ENCODE results near the gene TRIM38.
A peak's percentile ranks its signal among the peaks of the same experiment; 100 is the strongest.

TRIM38 gene

DNA sequence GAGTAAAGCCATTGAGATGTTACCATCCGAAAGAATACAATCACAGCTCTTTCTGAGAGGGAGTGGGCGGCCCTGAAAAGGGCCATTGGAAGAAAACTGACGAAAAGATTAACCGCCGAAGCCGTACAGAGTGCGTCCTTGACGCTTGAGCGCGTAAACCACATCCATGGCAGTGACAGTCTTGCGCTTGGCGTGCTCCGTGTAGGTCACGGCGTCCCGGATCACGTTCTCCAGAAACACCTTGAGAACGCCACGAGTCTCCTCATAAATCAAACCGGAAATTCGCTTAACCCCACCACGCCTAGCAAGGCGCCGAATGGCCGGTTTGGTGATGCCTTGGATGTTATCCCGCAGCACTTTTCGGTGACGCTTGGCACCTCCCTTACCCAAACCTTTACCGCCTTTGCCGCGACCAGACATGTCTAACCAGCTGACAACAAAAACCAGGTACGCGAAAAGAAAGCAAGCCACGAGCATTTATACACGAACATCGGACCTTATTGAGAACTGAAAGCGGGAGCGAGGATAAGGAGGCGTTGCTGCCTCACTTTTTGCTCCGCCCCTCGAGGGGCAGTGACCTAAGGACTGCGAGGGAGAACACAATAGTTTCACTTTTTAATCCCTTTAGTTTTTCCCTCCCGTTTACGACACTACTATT is 64.4 kb downstream of the TRIM38 start (continued):
- 0 out of 2 replicates have a peak, but pooled peaks have one; percentile 64 for TF ChIP-seq ZBTB21 (tag by site-specific recombination; IDR thresholded peaks at IDR 0.05)
- no peak for TF ChIP-seq ZNF19 (tag by site-specific recombination; IDR thresholded peaks at IDR 0.05; ENCODE audit: low read depth)
- TF ChIP-seq ZNF548 (tag by site-specific recombination; IDR thresholded peaks at IDR 0.05): no peak
- peak; percentile 80; the same call in 1 of the 2 replicates for TF ChIP-seq ZNF394 (tag by site-specific recombination; IDR thresholded peaks at IDR 0.05; ENCODE audit: borderline replicate concordance)
- TF ChIP-seq AEBP2 (tag by site-specific recombination; IDR thresholded peaks at IDR 0.05; ENCODE audit: borderline replicate concordance): no peak
- TF ChIP-seq HOXD13 (CRISPR knock-in tag; IDR thresholded peaks at IDR 0.05; ENCODE audit: borderline replicate concordance): peak; percentile 65; the same call in 1 of the 2 replicates
- no peak for TF ChIP-seq ZNF16 (tag by site-specific recombination; IDR thresholded peaks at IDR 0.05; ENCODE audit: low read depth)
- no peak for TF ChIP-seq ZNF426 (tag by site-specific recombination; IDR thresholded peaks at IDR 0.05)
- peak; percentile 83 for TF ChIP-seq ZSCAN30 (tag by site-specific recombination; IDR thresholded peaks at IDR 0.05)
- peak; percentile 99 for TF ChIP-seq ZNF501 (tag by site-specific recombination; IDR thresholded peaks at IDR 0.05)
- TF ChIP-seq WT1 (tag by site-specific recombination; IDR thresholded peaks at IDR 0.05): peak; percentile 86
- no peak for TF ChIP-seq ZNF791 (tag by site-specific recombination; IDR thresholded peaks at IDR 0.05)
- TF ChIP-seq PRDM2 (tag by site-specific recombination; IDR thresholded peaks at IDR 0.05; ENCODE audit: borderline replicate concordance): no peak
- no peak for TF ChIP-seq GLIS2 (tag by site-specific recombination; IDR thresholded peaks at IDR 0.05)
- TF ChIP-seq ZNF626 (tag by site-specific recombination; IDR thresholded peaks at IDR 0.05): no peak
- TF ChIP-seq ZNF585B (tag by site-specific recombination; IDR thresholded peaks at IDR 0.05): no peak
- no peak for TF ChIP-seq ZNF560 (tag by site-specific recombination; IDR thresholded peaks at IDR 0.05; ENCODE audit: borderline replicate concordance)
- TF ChIP-seq, protein P1, sequence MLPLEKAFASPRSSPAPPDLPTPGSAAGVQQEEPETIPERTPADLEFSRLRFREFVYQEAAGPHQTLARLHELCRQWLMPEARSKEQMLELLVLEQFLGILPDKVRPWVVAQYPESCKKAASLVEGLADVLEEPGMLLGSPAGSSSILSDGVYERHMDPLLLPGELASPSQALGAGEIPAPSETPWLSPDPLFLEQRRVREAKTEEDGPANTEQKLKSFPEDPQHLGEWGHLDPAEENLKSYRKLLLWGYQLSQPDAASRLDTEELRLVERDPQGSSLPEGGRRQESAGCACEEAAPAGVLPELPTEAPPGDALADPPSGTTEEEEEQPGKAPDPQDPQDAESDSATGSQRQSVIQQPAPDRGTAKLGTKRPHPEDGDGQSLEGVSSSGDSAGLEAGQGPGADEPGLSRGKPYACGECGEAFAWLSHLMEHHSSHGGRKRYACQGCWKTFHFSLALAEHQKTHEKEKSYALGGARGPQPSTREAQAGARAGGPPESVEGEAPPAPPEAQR (tag by site-specific recombination; IDR thresholded peaks at IDR 0.05): 0 out of 2 replicates have a peak, but pooled peaks have one; percentile 19
- TF ChIP-seq PRDM6 (tag by site-specific recombination; IDR thresholded peaks at IDR 0.05): peak; percentile 46; the same call in 1 of the 2 replicates
- no peak for TF ChIP-seq ZNF311 (tag by site-specific recombination; IDR thresholded peaks at IDR 0.05; ENCODE audit: borderline replicate concordance)
- no peak for TF ChIP-seq ZNF658 (tag by site-specific recombination; IDR thresholded peaks at IDR 0.05)
- peak; percentile 72; the same call in 1 of the 2 replicates for TF ChIP-seq ZNF121 (tag by site-specific recombination; IDR thresholded peaks at IDR 0.05)
- 0 out of 2 replicates have a peak, but pooled peaks have one; percentile 62 for TF ChIP-seq ELK4 (IDR thresholded peaks at IDR 0.05; ENCODE audit: borderline replicate concordance, low read depth, low read length)
- no peak for TF ChIP-seq ZNF239 (tag by site-specific recombination; IDR thresholded peaks at IDR 0.05)
- TF ChIP-seq ZNF776 (tag by site-specific recombination; IDR thresholded peaks at IDR 0.05; ENCODE audit: borderline replicate concordance): no peak; the same call in 1 of the 2 replicates
- 0 out of 2 replicates have a peak, but pooled peaks have one; percentile 38 for TF ChIP-seq ZSCAN16 (tag by site-specific recombination; IDR thresholded peaks at IDR 0.05)
- TF ChIP-seq GLIS1 (tag by site-specific recombination; IDR thresholded peaks at IDR 0.05): no peak
- no peak for TF ChIP-seq ZNF423 (tag by site-specific recombination; IDR thresholded peaks at IDR 0.05)
- TF ChIP-seq KLF9 (tag by site-specific recombination; IDR thresholded peaks at IDR 0.05; ENCODE audit: low read depth): peak; percentile 95
